ENCODE results near the gene C1orf159. TPM values are rescaled to one million over a fixed set of nuclear protein-coding genes. Genes with fewer than 3 reads are reported as not detected.

Gene C1orf159
- total RNA-seq, 1 donor from 2014 or later, result 2.4 TPM

DNA sequence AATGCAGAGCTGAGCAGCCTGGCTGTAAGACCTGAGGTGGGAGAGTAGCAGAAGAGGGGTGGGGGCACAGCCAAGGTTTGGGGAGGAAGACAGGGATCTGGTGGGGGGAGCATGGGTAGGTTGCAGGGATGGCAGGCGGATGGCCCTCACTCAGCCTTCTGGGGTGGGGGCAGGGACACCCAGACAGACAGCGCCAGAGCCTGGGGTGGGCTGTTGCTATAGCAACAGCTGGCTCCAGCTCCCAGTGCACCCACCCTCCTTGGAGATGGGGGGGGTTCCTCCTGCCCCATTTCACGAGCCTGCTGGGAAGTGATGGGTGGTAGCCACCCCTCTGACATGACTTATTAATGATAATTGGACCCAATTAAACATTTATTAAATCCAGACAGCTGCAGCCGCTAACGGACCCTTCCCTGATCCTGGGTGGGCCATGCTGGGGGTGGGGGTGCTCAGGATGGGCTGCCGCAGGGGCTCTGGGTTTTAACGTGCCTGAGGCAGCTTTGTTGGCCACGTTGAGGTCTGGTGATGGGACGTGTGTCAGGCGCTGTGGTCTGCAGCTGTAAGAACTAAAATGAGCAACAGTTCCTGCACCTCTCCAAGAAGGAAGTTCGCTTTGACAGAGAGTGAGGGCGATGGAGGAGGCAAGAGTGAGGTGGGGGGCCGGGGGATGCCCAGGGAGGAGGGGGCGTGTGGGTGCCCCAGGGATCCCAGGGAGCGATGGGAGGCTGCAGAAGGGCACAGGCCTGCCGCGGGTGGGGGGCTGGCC lies 76.6 kb downstream of the C1orf159 start:
- DNase-seq (no peak), ATAC-seq (ENCODE audit: poor library complexity) (no peak)
- intact Hi-C loops (cut with DNase I), result no loop called here

DNA sequence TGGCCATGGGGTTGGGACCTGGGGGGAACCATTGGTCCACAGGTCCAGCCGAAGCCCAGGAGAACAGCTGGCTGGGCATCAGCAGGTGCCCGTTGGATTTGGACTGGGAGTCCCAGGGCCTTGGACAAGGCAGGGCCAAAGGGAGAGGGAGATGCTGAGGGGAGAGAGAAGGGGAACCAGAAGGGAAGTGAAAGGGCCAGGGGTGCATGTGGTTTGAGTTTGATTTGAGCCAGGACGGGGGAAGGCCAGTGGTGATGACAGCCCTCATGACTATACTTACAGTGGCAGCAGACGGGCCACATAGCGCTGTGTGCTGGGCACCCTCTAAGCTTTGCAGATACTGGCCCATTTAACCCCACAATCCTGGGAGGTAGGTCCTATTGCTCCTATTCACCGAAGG lies 77.2 kb downstream of the C1orf159 start:
- intact Hi-C loops (cut with DNase I), result no loop called here
- no peak for DNase-seq
- ATAC-seq (ENCODE audit: poor library complexity), result no peak

DNA sequence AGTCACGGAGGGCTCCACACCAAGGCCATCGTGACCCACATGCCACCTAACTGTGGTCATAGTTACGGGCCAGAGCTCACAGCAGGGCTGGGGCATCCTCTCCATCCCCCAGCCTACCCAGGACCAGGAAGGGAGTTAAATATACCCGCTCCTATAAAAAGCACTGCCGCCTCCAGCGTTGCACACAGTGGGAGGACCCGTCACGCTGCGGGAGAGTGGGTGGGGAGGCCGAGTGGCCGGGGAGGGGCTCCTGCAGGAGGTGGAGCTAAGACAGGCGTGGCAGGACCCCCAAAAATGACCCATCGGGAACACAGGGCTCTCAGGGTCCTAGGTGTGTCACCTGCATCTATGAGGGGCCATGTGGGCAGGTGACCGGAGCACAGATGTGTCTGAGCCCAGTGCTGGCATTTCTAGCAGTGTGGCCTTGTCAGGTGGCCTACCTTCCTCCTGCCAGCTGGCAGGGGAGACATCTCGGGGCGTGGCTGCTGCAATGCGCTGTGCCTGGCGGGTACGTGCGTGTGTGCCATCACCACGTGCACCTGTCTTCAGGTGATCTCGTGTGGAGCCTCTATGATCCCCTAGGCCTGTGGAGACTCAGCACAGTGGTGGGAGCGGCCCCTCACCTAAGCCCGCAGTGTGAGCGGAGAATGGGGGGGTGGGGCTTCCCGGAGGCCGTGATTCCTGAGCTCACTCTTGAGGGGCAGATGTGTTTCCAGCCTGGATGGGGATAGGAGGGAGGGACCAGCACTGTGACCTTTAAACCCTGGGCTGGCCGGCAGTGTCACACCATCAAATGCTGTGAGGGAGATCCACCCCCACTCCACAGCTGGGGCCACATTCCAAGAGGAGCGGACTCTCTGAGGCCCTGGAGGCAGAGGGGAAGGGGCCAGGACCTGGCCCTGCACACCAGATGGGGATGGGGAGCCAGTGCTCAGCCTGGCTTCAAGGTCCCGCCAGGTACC lies 78.2 kb downstream of the C1orf159 start:
- intact Hi-C loops (cut with DNase I), result no loop called here

GRCh38 chr1:1035291-1035943 lies 80.5 kb downstream of the C1orf159 start:
- intact Hi-C loops (cut with DNase I), result no loop called here
- DNase-seq, result no peak
- ATAC-seq (ENCODE audit: poor library complexity), result no peak

More for the DNA sequence above, 78.2 kb downstream of the C1orf159 start:
- ATAC-seq (ENCODE audit: poor library complexity), result no peak
- DNase-seq, result no peak

DNA sequence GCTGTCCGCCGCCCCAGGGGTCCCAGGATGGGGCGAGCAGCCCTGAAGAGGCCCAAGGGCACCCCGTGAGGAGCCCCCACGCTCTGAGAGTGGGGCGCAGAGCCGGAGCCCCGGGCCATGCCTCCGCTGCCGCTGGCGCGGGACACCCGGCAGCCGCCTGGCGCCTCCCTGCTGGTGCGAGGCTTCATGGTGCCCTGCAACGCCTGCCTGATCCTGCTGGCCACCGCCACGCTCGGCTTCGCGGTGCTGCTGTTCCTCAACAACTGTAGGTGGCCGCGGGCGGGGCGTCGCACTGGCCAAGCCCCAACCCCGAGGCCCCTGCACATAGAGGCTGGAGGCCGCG lies 81.5 kb downstream of the C1orf159 start:
- intact Hi-C loops (cut with DNase I), result no loop called here
- ATAC-seq (ENCODE audit: poor library complexity) (no peak), DNase-seq (no peak)

GRCh38 chr1:1033731-1034438 lies 82.0 kb downstream of the C1orf159 start:
- ATAC-seq (ENCODE audit: poor library complexity), result no peak
- intact Hi-C loops (cut with DNase I), result no loop called here
- DNase-seq, result no peak

DNA sequence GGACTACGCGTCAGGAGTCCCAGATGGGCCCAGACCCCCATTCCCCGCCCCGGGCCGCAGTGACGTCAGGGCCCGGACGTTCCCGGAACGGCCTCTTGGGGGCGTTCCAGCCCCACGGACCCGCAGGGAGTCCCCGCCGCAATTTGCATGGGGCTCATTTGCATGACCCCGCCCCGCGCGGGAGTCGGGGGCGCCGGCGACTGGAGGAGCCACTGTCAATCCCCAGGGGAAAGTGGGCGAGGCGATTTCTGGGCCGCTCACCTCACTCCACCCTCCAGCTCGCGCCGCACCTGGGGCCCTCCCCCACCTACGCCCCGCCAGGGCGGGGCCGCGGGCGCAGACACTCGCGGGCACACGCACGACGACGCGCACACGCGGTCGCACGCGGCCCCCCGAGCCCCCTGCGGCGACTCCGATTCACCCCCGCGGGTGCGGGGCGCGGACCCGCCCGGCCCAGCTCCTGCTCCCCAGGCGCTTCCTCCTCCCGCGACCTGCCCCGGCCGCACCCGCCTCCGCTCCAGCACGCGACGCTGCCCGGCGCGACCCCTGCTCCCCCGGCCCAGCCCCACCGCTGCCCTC lies 82.8 kb downstream of the C1orf159 start:
- DNase-seq (peak; percentile 80), ATAC-seq (ENCODE audit: poor library complexity) (peak; percentile 88)
- intact Hi-C loops (cut with DNase I), result no loop called here

DNA sequence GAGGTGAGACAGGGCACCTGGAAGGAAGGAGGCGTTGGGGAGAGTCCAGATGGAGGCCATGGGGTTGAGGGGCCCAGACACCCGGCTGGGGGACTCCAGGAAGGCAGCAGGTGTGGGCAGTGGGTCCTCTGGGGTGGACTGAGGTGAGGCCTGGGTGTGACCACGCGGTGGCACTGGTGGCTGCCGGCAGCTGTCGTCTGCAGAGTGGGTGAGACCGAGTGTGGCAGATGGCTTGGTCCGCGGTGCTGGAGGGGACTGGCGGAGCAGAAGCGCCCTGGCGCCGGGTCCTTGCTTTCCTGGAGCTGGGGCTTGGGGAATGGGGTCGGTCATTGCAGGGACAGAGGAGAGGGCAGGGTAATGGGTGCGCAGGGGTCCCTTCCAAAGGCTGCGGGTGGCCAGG lies 83.5 kb downstream of the C1orf159 start:
- intact Hi-C loops (cut with DNase I), result no loop called here
- DNase-seq (no peak), ATAC-seq (ENCODE audit: poor library complexity) (peak; percentile 76)

Other genes starting within 250 kb of the C1orf159 start
- 1.5 TPM for gene SAMD11, start 192.2 kb downstream of the C1orf159 start, total RNA-seq
- gene NOC2L, start 156.8 kb downstream of the C1orf159 start, total RNA-seq, result 42.8 TPM
- 5.6 TPM for gene KLHL17, start 155.5 kb downstream of the C1orf159 start, total RNA-seq
- gene PLEKHN1, start 149.6 kb downstream of the C1orf159 start, total RNA-seq, result not detected
- gene PERM1, start 134.0 kb downstream of the C1orf159 start, total RNA-seq, result 170 TPM
- gene HES4, start 116.0 kb downstream of the C1orf159 start, total RNA-seq, result 27.4 TPM
- gene ISG15, start 102.6 kb downstream of the C1orf159 start, total RNA-seq, result 13.3 TPM
- 12.8 TPM for gene AGRN, start 96.0 kb downstream of the C1orf159 start, total RNA-seq
- not detected for gene RNF223, start 41.8 kb downstream of the C1orf159 start, total RNA-seq
- 0.22 TPM for gene TTLL10, start 57.8 kb upstream of the C1orf159 start, total RNA-seq
- 0.32 TPM for gene TNFRSF18, start 90.5 kb upstream of the C1orf159 start, total RNA-seq
- gene TNFRSF4, start 98.1 kb upstream of the C1orf159 start, total RNA-seq, result 2.1 TPM
- gene SDF4, start 115.9 kb upstream of the C1orf159 start, total RNA-seq, result 110 TPM
- 8.6 TPM for gene B3GALT6, start 116.1 kb upstream of the C1orf159 start, total RNA-seq
- 0.51 TPM for gene C1QTNF12, start 130.6 kb upstream of the C1orf159 start, total RNA-seq
- gene UBE2J2, start 157.8 kb upstream of the C1orf159 start, total RNA-seq, result 34.7 TPM
- gene SCNN1D, start 164.3 kb upstream of the C1orf159 start, total RNA-seq, result 2.6 TPM
- 56.3 TPM for gene ACAP3, start 191.8 kb upstream of the C1orf159 start, total RNA-seq
- gene PUSL1, start 192.5 kb upstream of the C1orf159 start, total RNA-seq, result 10.6 TPM
- gene INTS11, start 208.6 kb upstream of the C1orf159 start, total RNA-seq, result 70.9 TPM
- gene CPTP, start 208.7 kb upstream of the C1orf159 start, total RNA-seq, result 113 TPM
- gene TAS1R3, start 215.2 kb upstream of the C1orf159 start, total RNA-seq, result 0.40 TPM
- gene DVL1, start 233.3 kb upstream of the C1orf159 start, total RNA-seq, result 126 TPM
- gene MXRA8, start 242.5 kb upstream of the C1orf159 start, total RNA-seq, result 21.7 TPM

Data from Right ventricle myocardium superior (tissue), 1 donor.